K562 (cell line): Measurements from ENCODE around the gene WDR18.

Experiments
- ARHGAP35 ChIP-seq: fragments of 450-650 bp; IDR thresholded peaks from 2 replicates; pipeline ENCODE4 v1.6.1; 2018; ENCODE audit not compliant: partially characterized antibody
- BMI1 ChIP-seq: fragments of 150-350 bp; IDR thresholded peaks from 2 replicates; pipeline ENCODE4 v1.6.1; 2014; ENCODE audit warnings: low read length
- CBX1 ChIP-seq: sonication (generic); IDR thresholded peaks from 2 replicates; pipeline ENCODE4 v1.6.1; 2016; ENCODE audit warnings: antibody characterized with exemption, low read depth, mild to moderate bottlenecking
- CGGBP1 ChIP-seq: fragments of 250-450 bp; sonication (Bioruptor Pico); IDR thresholded peaks from 2 replicates; pipeline ENCODE4 v1.9.0; 2021; ENCODE audit warnings: mild to moderate bottlenecking
- CTCF ChIP-seq, 3 experiments: IDR thresholded peaks in 2 of 3; conservative IDR thresholded peaks in 1 of 3; 2 replicates each; pipeline ENCODE4 v1.5.1; 2011 to 2012; ENCODE audit warnings: low read length in 3 of 3, mild to moderate bottlenecking in 3 of 3, control low read depth in 2 of 3, improper control_type of control experiment in 1 of 3, inconsistent platforms in 1 of 3, low read depth in 1 of 3, mixed read lengths in 1 of 3, moderate library complexity in 1 of 3; ENCODE audit not compliant: insufficient read depth in 2 of 3
- EP300 ChIP-seq: IDR thresholded peaks from 2 replicates; pipeline ENCODE4 v1.6.1; 2012; ENCODE audit warnings: low read length, improper control_type of control experiment
- NR2C2 ChIP-seq, 2 experiments: fragments of 200-800 bp in 1 of 2; sonication (Bioruptor generic) in 1 of 2; sonication (generic) in 1 of 2; formaldehyde crosslinking in 1 of 2; IDR thresholded peaks; 2 replicates each; pipeline versions ENCODE4 v1.6.1 to v1.8.0; 2016 to 2022; ENCODE audit warnings: mild to moderate bottlenecking in 1 of 2, missing compliant biosample characterization in 1 of 2, missing genetic modification characterization in 1 of 2, missing genetic modification reagents in 1 of 2
- ZBTB33 ChIP-seq: sonication (generic); formaldehyde crosslinking; IDR thresholded peaks from 2 replicates; pipeline ENCODE4 v1.8.1; 2023; ENCODE audit warnings: mild to moderate bottlenecking, missing genetic modification reagents
- TF ChIP-seq, protein P1 (sequence below): sonication (generic); formaldehyde crosslinking; IDR thresholded peaks from 2 replicates; pipeline ENCODE4 v1.8.1; 2023; ENCODE audit warnings: mild to moderate bottlenecking, missing genetic modification reagents, moderate library complexity
- TF ChIP-seq, protein P2 (sequence below): fragments of 450-650 bp; formaldehyde crosslinking; IDR thresholded peaks from 2 replicates; pipeline ENCODE4 v1.4.0; 2022; ENCODE audit warnings: missing genetic modification characterization

DNA sequence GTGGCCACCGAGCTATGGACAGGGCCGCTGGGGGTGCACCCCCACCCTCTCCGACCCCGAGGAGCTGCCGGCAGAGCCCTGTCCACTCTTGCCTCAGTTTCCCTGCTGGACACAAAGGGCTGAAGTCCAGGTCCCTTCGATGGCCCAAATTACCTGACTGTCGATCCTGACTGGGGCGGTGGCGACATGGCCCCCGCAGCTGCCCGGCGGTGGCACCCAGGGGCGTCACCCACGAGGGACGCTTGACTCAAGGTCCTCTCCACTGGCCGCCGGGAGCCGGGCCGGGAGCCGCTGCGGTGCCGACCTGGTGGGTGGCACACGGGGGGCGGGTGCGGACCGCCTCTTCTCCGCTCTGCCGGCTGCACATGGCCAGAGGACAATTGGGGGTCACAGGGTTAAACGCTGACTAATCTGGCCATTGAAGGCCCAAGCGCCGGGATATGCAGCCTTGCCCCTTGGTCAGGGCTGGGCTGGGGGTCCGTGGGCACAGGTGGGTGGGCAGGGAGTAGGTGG, 42.0 kb upstream of the WDR18 start:
- TF ChIP-seq EP300 (no peak), CBX1 (no peak), CTCF (IDR thresholded peaks at IDR 0.05 in 2 of 3, conservative IDR thresholded peaks at IDR 0.05 in 1 of 3; ENCODE audit: insufficient read depth in 2 of 3, low read depth in 1 of 3, low read length in 3 of 3) (no peak), CGGBP1 (CRISPR knock-in tag) (no peak), BMI1 (no peak), ARHGAP35 (no peak), ZBTB33 (CRISPR knock-in tag) (no peak), NR2C2 (CRISPR knock-in tag; IDR thresholded peaks at IDR 0.05) (no peak), NR2C2 (tag; IDR thresholded peaks at IDR 0.05) (no peak)
- TF ChIP-seq, protein P1, sequence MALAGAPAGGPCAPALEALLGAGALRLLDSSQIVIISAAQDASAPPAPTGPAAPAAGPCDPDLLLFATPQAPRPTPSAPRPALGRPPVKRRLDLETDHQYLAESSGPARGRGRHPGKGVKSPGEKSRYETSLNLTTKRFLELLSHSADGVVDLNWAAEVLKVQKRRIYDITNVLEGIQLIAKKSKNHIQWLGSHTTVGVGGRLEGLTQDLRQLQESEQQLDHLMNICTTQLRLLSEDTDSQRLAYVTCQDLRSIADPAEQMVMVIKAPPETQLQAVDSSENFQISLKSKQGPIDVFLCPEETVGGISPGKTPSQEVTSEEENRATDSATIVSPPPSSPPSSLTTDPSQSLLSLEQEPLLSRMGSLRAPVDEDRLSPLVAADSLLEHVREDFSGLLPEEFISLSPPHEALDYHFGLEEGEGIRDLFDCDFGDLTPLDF (CRISPR knock-in tag): no peak
- TF ChIP-seq, protein P2, sequence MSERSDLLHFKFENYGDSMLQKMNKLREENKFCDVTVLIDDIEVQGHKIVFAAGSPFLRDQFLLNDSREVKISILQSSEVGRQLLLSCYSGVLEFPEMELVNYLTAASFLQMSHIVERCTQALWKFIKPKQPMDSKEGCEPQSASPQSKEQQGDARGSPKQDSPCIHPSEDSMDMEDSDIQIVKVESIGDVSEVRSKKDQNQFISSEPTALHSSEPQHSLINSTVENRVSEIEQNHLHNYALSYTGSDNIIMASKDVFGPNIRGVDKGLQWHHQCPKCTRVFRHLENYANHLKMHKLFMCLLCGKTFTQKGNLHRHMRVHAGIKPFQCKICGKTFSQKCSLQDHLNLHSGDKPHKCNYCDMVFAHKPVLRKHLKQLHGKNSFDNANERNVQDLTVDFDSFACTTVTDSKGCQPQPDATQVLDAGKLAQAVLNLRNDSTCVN (CRISPR knock-in tag): no peak
